GM12878 (cell line): ENCODE data around the gene NDOR1. TPM values are rescaled to one million over a fixed set of nuclear protein-coding genes. Genes with fewer than 3 reads are reported as not detected.

ENCODE experiments used
- CBFB ChIP-seq: IDR thresholded peaks from 2 replicates; pipeline ENCODE4 v1.6.1; 2016; ENCODE audit warnings: antibody characterized with exemption, low read depth
- CHD4 ChIP-seq: fragments of 200-600 bp; sonication (generic); IDR thresholded peaks from 2 replicates; pipeline ENCODE4 v1.6.1; 2016; ENCODE audit warnings: mild to moderate bottlenecking
- EZH2 ChIP-seq: IDR thresholded peaks from 2 replicates; pipeline ENCODE4 v1.6.1; 2012; ENCODE audit warnings: low read depth, mild to moderate bottlenecking, control low read depth, inconsistent platforms, low read length, borderline replicate concordance; ENCODE audit not compliant: control insufficient read depth
- IRF4 ChIP-seq: IDR thresholded peaks from 2 replicates; pipeline ENCODE4 v1.6.1; 2011; ENCODE audit warnings: low read depth, low read length
- POLR2AphosphoS5 ChIP-seq: IDR thresholded peaks from 2 replicates; pipeline ENCODE4 v1.6.1; 2011; ENCODE audit warnings: mild to moderate bottlenecking, low read length, inconsistent platforms
- POU2F2 ChIP-seq: IDR thresholded peaks from 3 replicates; pipeline ENCODE4 v1.6.1; 2011; ENCODE audit warnings: low read depth, mild to moderate bottlenecking, low read length, borderline replicate concordance
- TBL1XR1 ChIP-seq: IDR thresholded peaks from 2 replicates; pipeline ENCODE4 v1.6.1; 2012; ENCODE audit warnings: low read depth, low read length, improper control_type of control experiment
- TCF7 ChIP-seq: IDR thresholded peaks from 2 replicates; pipeline ENCODE4 v1.6.1; 2014; ENCODE audit warnings: antibody characterized with exemption, borderline replicate concordance
- ZZZ3 ChIP-seq: IDR thresholded peaks from 2 replicates; pipeline ENCODE4 v1.6.1; 2011; ENCODE audit warnings: low read depth; ENCODE audit not compliant: control insufficient read depth, insufficient read length
- polyA plus RNA-seq, 11 experiments: library from polyadenylated mRNA; depleted of rRNA in 4 of 11; unstranded in 6 of 11; stranded (reverse) in 5 of 11; fragments of >200 nt; fragmentation: Nextera tagmentation in 4 of 11; fragmentation: Illumina TruSeq in 1 of 11; extraction: Ambion mirVana in 4 of 11; extraction: Trizol in 1 of 11; gene quantifications; 1 replicate in 1 of 11; 2 replicates in 10 of 11; pipeline versions ENCODE4 v1.2.1 to v1.2.3, GENCODE V29; 2011 to 2016; ENCODE audit warnings: inconsistent platforms in 2 of 11, missing spikeins in 2 of 11, low read depth in 1 of 11
- total RNA-seq, 4 experiments: library from RNA; depleted of rRNA in 3 of 4; stranded (reverse); fragments of >200 nt in 3 of 4; fragmentation: Illumina TruSeq in 1 of 4; extraction: Trizol in 1 of 4; gene quantifications; 2 replicates each; pipeline versions ENCODE4 v1.2.1 to v1.2.3, GENCODE V29; 2013 to 2021
- TF ChIP-seq, protein P1 (sequence below), 3 experiments: IDR thresholded peaks in 2 of 3; conservative IDR thresholded peaks in 1 of 3; 2 replicates each; pipeline ENCODE4 v1.5.1; 2011; ENCODE audit warnings: low read depth in 3 of 3, low read length in 3 of 3, mild to moderate bottlenecking in 3 of 3, control low read depth in 2 of 3, moderate library complexity in 2 of 3, inconsistent platforms in 1 of 3, mixed read lengths in 1 of 3; ENCODE audit not compliant: control insufficient read depth in 2 of 3, insufficient read depth in 1 of 3; ENCODE audit errors: extremely low read depth in 1 of 3
- TF ChIP-seq, protein P2 (sequence below): fragments of 450-650 bp; formaldehyde crosslinking; IDR thresholded peaks from 2 replicates; pipeline ENCODE4 v1.4.0; 2022; ENCODE audit warnings: mild to moderate bottlenecking, moderate library complexity
- TF ChIP-seq, protein P3 (sequence below): IDR thresholded peaks from 2 replicates; pipeline ENCODE4 v1.6.1; 2012; ENCODE audit warnings: low read length, inconsistent platforms

The NDOR1 gene
- total and polyA plus RNA-seq, 10 of the 15 experiments (the other 5 are each of a cell fraction or from before 2014, with no cell fraction given), result 0.04 to 32.9 (median 11.1) TPM

DNA sequence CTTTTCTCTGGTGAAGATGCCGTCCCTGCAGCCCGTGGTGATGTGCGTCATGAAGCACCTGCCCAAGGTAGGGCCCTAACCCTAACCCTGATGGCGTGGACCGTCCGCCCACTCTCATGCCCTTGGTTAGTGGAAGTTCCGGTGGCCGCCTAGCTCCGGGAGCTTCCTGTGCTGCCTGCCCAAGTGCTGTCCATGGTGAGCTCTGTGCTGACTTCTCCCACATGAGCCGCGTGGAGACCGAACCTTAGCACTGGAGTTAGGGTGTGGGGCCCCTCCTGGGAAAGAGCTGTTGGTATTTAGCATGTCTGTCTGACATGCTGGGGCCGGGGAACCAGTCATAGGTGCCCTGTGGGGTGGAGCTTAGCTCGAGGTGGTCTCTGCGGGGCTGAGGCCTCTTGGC, 50.9 kb downstream of the NDOR1 start (continued):
- TF ChIP-seq, protein P1, sequence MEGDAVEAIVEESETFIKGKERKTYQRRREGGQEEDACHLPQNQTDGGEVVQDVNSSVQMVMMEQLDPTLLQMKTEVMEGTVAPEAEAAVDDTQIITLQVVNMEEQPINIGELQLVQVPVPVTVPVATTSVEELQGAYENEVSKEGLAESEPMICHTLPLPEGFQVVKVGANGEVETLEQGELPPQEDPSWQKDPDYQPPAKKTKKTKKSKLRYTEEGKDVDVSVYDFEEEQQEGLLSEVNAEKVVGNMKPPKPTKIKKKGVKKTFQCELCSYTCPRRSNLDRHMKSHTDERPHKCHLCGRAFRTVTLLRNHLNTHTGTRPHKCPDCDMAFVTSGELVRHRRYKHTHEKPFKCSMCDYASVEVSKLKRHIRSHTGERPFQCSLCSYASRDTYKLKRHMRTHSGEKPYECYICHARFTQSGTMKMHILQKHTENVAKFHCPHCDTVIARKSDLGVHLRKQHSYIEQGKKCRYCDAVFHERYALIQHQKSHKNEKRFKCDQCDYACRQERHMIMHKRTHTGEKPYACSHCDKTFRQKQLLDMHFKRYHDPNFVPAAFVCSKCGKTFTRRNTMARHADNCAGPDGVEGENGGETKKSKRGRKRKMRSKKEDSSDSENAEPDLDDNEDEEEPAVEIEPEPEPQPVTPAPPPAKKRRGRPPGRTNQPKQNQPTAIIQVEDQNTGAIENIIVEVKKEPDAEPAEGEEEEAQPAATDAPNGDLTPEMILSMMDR (IDR thresholded peaks at IDR 0.05 in 2 of 3, conservative IDR thresholded peaks at IDR 0.05 in 1 of 3; ENCODE audit: control insufficient read depth in 2 of 3, extremely low read depth in 1 of 3, insufficient read depth in 1 of 3, low read depth in 3 of 3, low read length in 3 of 3), result no peak
- TF ChIP-seq TBL1XR1, result no peak
- no peak for TF ChIP-seq POU2F2
- no peak for TF ChIP-seq ZZZ3
- TF ChIP-seq CHD4, result no peak
- TF ChIP-seq, protein P2, sequence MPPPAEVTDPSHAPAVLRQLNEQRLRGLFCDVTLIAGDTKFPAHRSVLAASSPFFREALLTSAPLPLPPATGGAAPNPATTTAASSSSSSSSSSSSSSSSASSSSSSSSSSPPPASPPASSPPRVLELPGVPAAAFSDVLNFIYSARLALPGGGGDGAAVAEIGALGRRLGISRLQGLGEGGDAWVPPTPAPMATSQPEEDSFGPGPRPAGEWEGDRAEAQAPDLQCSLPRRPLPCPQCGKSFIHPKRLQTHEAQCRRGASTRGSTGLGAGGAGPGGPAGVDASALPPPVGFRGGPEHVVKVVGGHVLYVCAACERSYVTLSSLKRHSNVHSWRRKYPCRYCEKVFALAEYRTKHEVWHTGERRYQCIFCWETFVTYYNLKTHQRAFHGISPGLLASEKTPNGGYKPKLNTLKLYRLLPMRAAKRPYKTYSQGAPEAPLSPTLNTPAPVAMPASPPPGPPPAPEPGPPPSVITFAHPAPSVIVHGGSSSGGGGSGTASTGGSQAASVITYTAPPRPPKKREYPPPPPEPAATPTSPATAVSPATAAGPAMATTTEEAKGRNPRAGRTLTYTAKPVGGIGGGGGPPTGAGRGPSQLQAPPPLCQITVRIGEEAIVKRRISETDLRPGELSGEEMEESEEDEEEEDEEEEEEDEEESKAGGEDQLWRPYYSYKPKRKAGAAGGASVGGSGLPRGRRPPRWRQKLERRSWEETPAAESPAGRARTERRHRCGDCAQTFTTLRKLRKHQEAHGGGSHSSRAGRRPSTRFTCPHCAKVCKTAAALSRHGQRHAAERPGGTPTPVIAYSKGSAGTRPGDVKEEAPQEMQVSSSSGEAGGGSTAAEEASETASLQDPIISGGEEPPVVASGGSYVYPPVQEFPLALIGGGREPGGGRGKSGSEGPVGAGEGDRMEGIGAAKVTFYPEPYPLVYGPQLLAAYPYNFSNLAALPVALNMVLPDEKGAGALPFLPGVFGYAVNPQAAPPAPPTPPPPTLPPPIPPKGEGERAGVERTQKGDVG, result no peak
- no peak for TF ChIP-seq IRF4
- TF ChIP-seq EZH2, result no peak
- TF ChIP-seq, protein P3, sequence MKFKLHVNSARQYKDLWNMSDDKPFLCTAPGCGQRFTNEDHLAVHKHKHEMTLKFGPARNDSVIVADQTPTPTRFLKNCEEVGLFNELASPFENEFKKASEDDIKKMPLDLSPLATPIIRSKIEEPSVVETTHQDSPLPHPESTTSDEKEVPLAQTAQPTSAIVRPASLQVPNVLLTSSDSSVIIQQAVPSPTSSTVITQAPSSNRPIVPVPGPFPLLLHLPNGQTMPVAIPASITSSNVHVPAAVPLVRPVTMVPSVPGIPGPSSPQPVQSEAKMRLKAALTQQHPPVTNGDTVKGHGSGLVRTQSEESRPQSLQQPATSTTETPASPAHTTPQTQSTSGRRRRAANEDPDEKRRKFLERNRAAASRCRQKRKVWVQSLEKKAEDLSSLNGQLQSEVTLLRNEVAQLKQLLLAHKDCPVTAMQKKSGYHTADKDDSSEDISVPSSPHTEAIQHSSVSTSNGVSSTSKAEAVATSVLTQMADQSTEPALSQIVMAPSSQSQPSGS, result no peak
- no peak for TF ChIP-seq CBFB
- no peak for TF ChIP-seq POLR2AphosphoS5
- no peak for TF ChIP-seq TCF7
